ENCODE measurements around the gene DNM3. TPM values are rescaled to one million over a fixed set of nuclear protein-coding genes. Genes with fewer than 3 reads are reported as not detected.

DNM3 gene
- total RNA-seq, 1 experiment from 2014 or later = 2.7 TPM

DNA sequence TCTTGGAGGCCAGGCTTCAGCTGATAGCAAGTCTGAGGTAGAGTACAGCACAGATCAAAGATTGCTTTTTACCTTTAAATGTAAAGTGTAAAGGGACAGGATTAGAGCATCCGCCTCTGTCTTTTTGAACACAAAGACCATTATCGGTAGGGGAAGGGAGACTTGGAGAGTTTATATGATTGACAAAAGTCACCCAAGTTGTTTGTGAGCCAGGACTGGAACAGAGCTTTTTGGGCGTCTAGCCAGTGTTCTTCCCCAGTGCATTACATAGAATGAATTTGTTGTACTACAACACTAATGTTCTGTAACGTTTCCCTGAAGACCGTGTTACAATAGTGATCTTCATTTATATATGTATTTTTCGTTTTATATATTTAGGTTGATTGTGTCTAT lies 611.9 kb downstream of the DNM3 start:
- Histone ChIP-seq H3K27me3 (ENCODE audit: insufficient read depth, low read length) (no peaks in the 10 kb centered on the region), H4K5ac (ENCODE audit: insufficient read length, low read depth, low read length) (no peak overlapping the region), H3K14ac (ENCODE audit: insufficient read depth, low read length) (no peak overlapping the region), H2BK15ac (ENCODE audit: low read depth, low read length) (no peak overlapping the region), H4K20me1 (ENCODE audit: control insufficient read depth, insufficient read depth, insufficient read length) (no peaks in the 10 kb centered on the region), H3K23ac (ENCODE audit: insufficient read length, low read depth, low read length) (no peak overlapping the region), H3K4me2 (ENCODE audit: insufficient read depth, insufficient read length, low read length) (no peak overlapping the region), H3K79me2 (ENCODE audit: insufficient read depth, low read length) (no peaks in the 10 kb centered on the region), H3K56ac (ENCODE audit: insufficient read length, low read depth, low read length) (no peak overlapping the region), H4K8ac (replicated peaks; ENCODE audit: insufficient read length, low read depth, low read length) (no peak overlapping the region), H3K79me1 (ENCODE audit: insufficient read depth, low read depth, low read length, poor library complexity, severe bottlenecking) (no peaks in the 10 kb centered on the region), H2BK20ac (ENCODE audit: low read depth, low read length, poor library complexity, severe bottlenecking) (no peak overlapping the region), H3K4ac (ENCODE audit: low read depth, low read length) (no peak overlapping the region), H3K27ac (ENCODE audit: insufficient read length, low read depth, low read length) (no peak overlapping the region), H3K9me3 (ENCODE audit: control insufficient read depth, low read depth, low read length) (no peaks in the 10 kb centered on the region), H2BK5ac (ENCODE audit: insufficient read length, low read length) (no peak overlapping the region), H4K91ac (ENCODE audit: insufficient read length, low read depth, low read length) (no peak overlapping the region), H2BK120ac (ENCODE audit: low read depth, low read length, poor library complexity, severe bottlenecking) (no peak overlapping the region), H3K4me1 (ENCODE audit: insufficient read depth, low read length) (no peaks in the 10 kb centered on the region), H2AK5ac (ENCODE audit: insufficient read length, low read length) (no peak overlapping the region), H3K9ac (ENCODE audit: extremely low read depth, insufficient read length, low read length) (no peak overlapping the region), H2BK12ac (ENCODE audit: insufficient read length, low read depth, low read length) (no peak overlapping the region), H2AFZ (ENCODE audit: low read length) (no peak overlapping the region), H3K18ac (ENCODE audit: insufficient read length, low read depth, low read length) (no peak overlapping the region), H3K23me2 (ENCODE audit: insufficient read length, low read depth, low read length, poor library complexity, severe bottlenecking) (no peaks in the 10 kb centered on the region), H3T11ph (ENCODE audit: low read length) (no peak overlapping the region)
- no peaks in the 10 kb centered on the region for H3K36me3 Mint-ChIP-seq (ENCODE audit: insufficient read depth in 1 of 3, low read depth in 3 of 3)
- H3K4me1 Mint-ChIP-seq = peaks cover 0 to 2% of the 10 kb centered on the region in 2 experiments; a peak in 2 of 4 replicates
- no peak for DNase-seq
- no peaks in the 10 kb centered on the region for H3K9me3 Mint-ChIP-seq
- no peak overlapping the region for H3K27ac Mint-ChIP-seq
- TF ChIP-seq, protein P1, sequence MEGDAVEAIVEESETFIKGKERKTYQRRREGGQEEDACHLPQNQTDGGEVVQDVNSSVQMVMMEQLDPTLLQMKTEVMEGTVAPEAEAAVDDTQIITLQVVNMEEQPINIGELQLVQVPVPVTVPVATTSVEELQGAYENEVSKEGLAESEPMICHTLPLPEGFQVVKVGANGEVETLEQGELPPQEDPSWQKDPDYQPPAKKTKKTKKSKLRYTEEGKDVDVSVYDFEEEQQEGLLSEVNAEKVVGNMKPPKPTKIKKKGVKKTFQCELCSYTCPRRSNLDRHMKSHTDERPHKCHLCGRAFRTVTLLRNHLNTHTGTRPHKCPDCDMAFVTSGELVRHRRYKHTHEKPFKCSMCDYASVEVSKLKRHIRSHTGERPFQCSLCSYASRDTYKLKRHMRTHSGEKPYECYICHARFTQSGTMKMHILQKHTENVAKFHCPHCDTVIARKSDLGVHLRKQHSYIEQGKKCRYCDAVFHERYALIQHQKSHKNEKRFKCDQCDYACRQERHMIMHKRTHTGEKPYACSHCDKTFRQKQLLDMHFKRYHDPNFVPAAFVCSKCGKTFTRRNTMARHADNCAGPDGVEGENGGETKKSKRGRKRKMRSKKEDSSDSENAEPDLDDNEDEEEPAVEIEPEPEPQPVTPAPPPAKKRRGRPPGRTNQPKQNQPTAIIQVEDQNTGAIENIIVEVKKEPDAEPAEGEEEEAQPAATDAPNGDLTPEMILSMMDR (conservative IDR thresholded peaks at IDR 0.05) = no peak
- no peaks in the 10 kb centered on the region for H3K27me3 Mint-ChIP-seq (ENCODE audit: low read depth)
- H3K4me3 Mint-ChIP-seq = no peak overlapping the region
- WGBS (ENCODE audit: extremely low coverage, insufficient read length, low lambda C conversion rate) = no CpG with 5 or more reads among the region's 6 CpGs
